Measurements from ENCODE around the gene LBHD1. TPM values are rescaled to one million over a fixed set of nuclear protein-coding genes. Genes with fewer than 3 reads are reported as not detected.
"Not testable (repeated sequence)": the region's sequence is repeated elsewhere in the genome, so short reads cannot be mapped to it uniquely, and the experiment has no call there.

LBHD1 gene
- polyA plus RNA-seq, 1 experiment = 3.2 TPM

DNA sequence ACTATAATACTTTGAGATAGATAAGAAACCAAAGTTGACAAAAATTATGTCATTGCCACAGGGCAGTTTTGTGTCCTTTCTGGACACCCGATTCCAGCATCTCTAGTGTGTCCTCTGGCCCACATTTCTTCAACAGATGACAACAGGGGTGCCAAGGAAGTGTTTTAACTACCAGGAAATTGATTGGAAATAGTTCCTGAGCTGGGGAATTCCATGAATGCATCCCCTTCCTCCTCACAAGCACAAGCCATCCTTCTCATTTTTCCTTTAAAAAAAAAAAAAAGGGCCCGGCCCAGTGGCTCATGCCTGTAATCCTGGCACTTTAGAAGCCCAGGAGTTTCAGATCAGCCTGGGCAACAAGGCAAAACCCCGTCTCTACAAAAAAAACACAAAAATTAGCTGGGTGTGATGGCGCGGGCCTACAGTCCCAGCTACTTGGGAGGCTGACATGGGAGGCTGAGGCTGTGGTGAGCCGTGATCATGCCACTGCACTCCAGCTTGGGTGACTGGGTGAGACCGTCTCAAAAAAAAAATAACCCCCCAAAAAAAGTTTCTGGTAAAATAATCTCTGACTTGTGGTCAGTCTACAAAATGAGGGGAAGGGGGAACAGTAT is 49.5 kb downstream of the LBHD1 start:
- peak overlapping the region; percentile 41 for H3K4me3 ChIP-seq (ENCODE audit: low read depth, low read length)
- ChIA-PET CTCF (interaction anchor here (0.6 to 1.8 kb wide), 3 partner anchors 11 to 228 kb away, joined by 3 to 8 read pairs (median 7); no protein-coding TSS in a partner anchor), POLR2A (interaction anchor here (0.8 to 2.9 kb wide), 12 partner anchors 9 to 228 kb away, joined by 3 to 23 read pairs (median 6); partner anchors contain the start of genes C11orf98, CSKMT, GANAB and MTA2)
- TF ChIP-seq, protein P1, sequence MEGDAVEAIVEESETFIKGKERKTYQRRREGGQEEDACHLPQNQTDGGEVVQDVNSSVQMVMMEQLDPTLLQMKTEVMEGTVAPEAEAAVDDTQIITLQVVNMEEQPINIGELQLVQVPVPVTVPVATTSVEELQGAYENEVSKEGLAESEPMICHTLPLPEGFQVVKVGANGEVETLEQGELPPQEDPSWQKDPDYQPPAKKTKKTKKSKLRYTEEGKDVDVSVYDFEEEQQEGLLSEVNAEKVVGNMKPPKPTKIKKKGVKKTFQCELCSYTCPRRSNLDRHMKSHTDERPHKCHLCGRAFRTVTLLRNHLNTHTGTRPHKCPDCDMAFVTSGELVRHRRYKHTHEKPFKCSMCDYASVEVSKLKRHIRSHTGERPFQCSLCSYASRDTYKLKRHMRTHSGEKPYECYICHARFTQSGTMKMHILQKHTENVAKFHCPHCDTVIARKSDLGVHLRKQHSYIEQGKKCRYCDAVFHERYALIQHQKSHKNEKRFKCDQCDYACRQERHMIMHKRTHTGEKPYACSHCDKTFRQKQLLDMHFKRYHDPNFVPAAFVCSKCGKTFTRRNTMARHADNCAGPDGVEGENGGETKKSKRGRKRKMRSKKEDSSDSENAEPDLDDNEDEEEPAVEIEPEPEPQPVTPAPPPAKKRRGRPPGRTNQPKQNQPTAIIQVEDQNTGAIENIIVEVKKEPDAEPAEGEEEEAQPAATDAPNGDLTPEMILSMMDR (IDR thresholded peaks at IDR 0.05; ENCODE audit: low read depth, low read length) = no peak
- H3K9me3 ChIP-seq (ENCODE audit: control insufficient read depth, insufficient read depth, low read length) = no peaks in the 10 kb centered on the region
- no peaks in the 10 kb centered on the region for H3K27me3 ChIP-seq (ENCODE audit: control insufficient read depth, insufficient read depth, low read length)
- peak overlapping the region; percentile 97 for H3K27ac ChIP-seq (ENCODE audit: low read depth, low read length)
- DNase-seq (ENCODE audit: low read depth, low spot score) = no peak

GRCh38 chr11:62621567-62622470 is 50.2 kb downstream of the LBHD1 start, which contains the start of gene B3GAT3:
Gene B3GAT3 (minus strand): TSS chr11:62621986. CDS start chr11:62621947, 39 bp downstream.
- no peaks in the 10 kb centered on the region for H3K9me3 ChIP-seq (ENCODE audit: control insufficient read depth, insufficient read depth, low read length)
- ChIA-PET POLR2A (interaction anchor here (0.6 to 2.9 kb wide), 22 partner anchors 9 to 227 kb away, joined by 3 to 23 read pairs (median 5); partner anchors contain the start of genes AHNAK, C11orf98, CSKMT and EEF1G), CTCF (interaction anchor here (0.6 to 1.8 kb wide), 7 partner anchors 10 to 227 kb away, joined by 3 to 8 read pairs (median 6); no protein-coding TSS in a partner anchor)
- TF ChIP-seq, protein P1 (IDR thresholded peaks at IDR 0.05; ENCODE audit: low read depth, low read length) = peak; percentile 13; the same call in 1 of the 2 replicates
- no peaks in the 10 kb centered on the region for H3K27me3 ChIP-seq (ENCODE audit: control insufficient read depth, insufficient read depth, low read length)
- H3K4me3 ChIP-seq (ENCODE audit: low read depth, low read length) = peak within 1 kb of the TSS; percentile 86
- DNase-seq (ENCODE audit: low read depth, low spot score) = peak; percentile 96
- peak within 1 kb of the TSS; percentile 97 for H3K27ac ChIP-seq (ENCODE audit: low read depth, low read length)

DNA sequence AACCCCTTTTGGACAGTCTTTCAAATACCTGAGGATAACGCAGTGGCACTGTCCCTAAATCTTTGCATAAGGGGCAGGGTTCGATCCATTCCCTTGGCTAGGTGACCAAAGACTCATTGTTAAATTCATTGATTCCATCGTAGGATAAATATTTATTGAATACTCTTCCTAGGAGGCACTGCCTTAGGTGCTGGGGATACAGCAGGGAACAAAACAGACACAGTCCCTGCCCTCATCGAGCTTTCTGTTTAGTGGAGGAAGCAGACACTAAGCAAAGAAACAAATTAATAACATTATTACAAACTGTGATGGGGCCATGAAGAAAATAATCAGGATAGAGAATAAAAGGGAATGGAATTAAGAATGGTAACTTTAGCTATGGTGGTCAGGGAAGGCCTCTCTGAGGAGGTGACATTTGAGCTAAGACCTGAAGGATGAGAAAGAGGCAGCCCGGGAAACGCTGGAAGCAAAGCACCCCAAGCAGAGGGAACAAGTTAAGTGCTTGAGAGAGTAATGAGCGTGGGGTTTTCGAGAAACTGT is 51.0 kb downstream of the LBHD1 start:
- ChIA-PET POLR2A (interaction anchor here (0.5 to 2.9 kb wide), 16 partner anchors 8 to 220 kb away, joined by 3 to 23 read pairs (median 6); partner anchors contain the start of genes C11orf98, CSKMT, EEF1G and EML3), CTCF (interaction anchor here (1.1 to 1.8 kb wide), 5 partner anchors 9 to 226 kb away, joined by 5 to 8 read pairs (median 6); no protein-coding TSS in a partner anchor)
- H3K27ac ChIP-seq (ENCODE audit: low read depth, low read length) = peak overlapping the region; percentile 78
- TF ChIP-seq, protein P1 (IDR thresholded peaks at IDR 0.05; ENCODE audit: low read depth, low read length) = no peak
- H3K9me3 ChIP-seq (ENCODE audit: control insufficient read depth, insufficient read depth, low read length) = no peaks in the 10 kb centered on the region
- H3K27me3 ChIP-seq (ENCODE audit: control insufficient read depth, insufficient read depth, low read length) = no peaks in the 10 kb centered on the region
- no peak for DNase-seq (ENCODE audit: low read depth, low spot score)
- peak overlapping the region; percentile 86 for H3K4me3 ChIP-seq (ENCODE audit: low read depth, low read length)

DNA sequence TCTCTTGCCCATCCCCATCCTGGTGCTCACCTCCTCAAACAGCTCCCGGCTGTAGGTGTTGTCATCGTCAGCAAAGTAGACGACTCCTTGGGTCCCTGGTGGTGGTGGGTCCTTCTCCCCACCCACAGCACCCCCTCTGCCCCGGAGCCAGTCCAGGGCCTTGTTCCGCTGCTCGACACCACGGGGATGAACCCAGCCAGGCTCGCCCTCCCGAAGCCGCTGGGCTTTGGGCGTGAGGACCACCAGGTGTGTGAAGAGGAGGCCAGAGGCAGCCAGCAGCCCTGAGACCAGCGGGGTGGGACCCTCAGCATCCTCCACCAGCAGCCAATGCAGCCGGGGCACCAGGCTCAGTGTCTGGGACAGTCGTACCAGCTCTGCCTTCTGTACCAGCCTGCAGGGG is 55.1 kb downstream of the LBHD1 start:
- CTCF ChIA-PET; H3K27me3 ChIP-seq (ENCODE audit: control insufficient read depth, insufficient read depth, low read length); H3K4me3 ChIP-seq (ENCODE audit: low read depth, low read length); POLR2A ChIA-PET; H3K9me3 ChIP-seq (ENCODE audit: control insufficient read depth, insufficient read depth, low read length); DNase-seq (ENCODE audit: low read depth, low spot score); H3K27ac ChIP-seq (ENCODE audit: low read depth, low read length): not testable (repeated sequence)

DNA sequence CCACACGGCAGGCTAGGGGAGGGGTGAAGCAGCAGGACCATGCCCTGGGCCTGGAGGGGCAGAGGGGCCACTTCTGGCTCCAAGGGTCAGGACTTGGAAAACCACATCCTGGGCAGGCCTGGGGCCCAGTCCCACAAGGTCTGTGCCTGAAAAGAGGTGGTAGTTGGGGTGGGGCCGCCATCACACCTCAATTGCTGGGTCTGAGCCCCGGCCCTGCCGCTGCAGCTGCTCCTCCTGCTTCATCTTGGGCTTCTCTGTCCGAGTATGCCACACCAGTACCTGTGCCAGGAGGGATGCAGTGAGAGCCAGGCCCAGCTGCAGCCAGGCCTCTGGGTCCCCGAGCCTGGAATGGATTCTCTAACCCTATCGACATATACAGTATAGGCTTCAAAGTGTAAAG is 56.5 kb downstream of the LBHD1 start:
- ChIA-PET POLR2A (no interaction called here), CTCF (no interaction called here)
- no peaks in the 10 kb centered on the region for H3K27me3 ChIP-seq (ENCODE audit: control insufficient read depth, insufficient read depth, low read length)
- H3K9me3 ChIP-seq (ENCODE audit: control insufficient read depth, insufficient read depth, low read length) = no peaks in the 10 kb centered on the region; the same call in 1 of the 2 replicates
- no peak overlapping the region for H3K27ac ChIP-seq (ENCODE audit: low read depth, low read length)
- no peak overlapping the region for H3K4me3 ChIP-seq (ENCODE audit: low read depth, low read length)
- DNase-seq (ENCODE audit: low read depth, low spot score) = no peak
- TF ChIP-seq, protein P1 (IDR thresholded peaks at IDR 0.05; ENCODE audit: low read depth, low read length) = no peak
